ENCODE measurements around the gene CCR4. TPM values are rescaled to one million over a fixed set of nuclear protein-coding genes. Genes with fewer than 3 reads are reported as not detected.
"Not testable (repeated sequence)": the region's sequence is repeated elsewhere in the genome, so short reads cannot be mapped to it uniquely, and the experiment has no call there.

CCR4 gene
- total RNA-seq = 10 to 100 TPM; 53.2 to 60.3 TPM

DNA sequence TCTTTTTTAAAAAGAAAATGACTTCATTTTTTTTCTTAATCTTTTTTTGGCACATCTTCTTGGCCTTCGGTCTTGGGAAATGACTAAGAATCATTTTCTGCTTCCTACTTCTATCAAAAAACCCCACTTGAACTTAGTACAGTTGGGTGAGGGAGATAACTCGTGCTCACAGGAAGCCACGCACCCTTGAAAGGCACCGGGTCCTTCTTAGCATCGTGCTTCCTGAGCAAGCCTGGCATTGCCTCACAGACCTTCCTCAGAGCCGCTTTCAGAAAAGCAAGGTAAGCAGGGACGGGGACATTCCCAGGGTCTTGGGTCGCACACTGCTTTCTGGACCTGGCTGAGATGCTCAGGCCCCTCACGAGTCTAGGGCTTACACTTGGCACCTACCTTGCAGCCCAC, at the start of gene CCR4:
CCR4 (plus strand) TSS at position 235 of the 402 bp plus-strand sequence. CDS start 1,779 bp downstream, outside the sequence.
- peak within 1 kb of the TSS; percentile 78 for H3K4me3 Mint-ChIP-seq
- peaks cover 69% of the 10 kb centered on the region for H3K4me1 Mint-ChIP-seq
- ChIA-PET CTCF (interaction anchor here (1.1 to 5.1 kb wide), 5 partner anchors 9 to 123 kb away, joined by 3 to 41 read pairs (median 5); no protein-coding TSS in a partner anchor), POLR2A (interaction anchor here (0.6 kb wide), 1 partner anchor 163 kb away, joined by 3 read pairs; the partner anchor contains the start of gene CRTAP)
- peak within 1 kb of the TSS; percentile 83 for H3K27ac Mint-ChIP-seq
- H3K27me3 Mint-ChIP-seq = no peaks in the 10 kb centered on the region
- H3K9me3 Mint-ChIP-seq = peaks cover 4% of the 10 kb centered on the region
- peak; percentile 68 for DNase-seq
- peaks cover 32% of the 10 kb centered on the region for H3K36me3 Mint-ChIP-seq (ENCODE audit: low read depth)

DNA sequence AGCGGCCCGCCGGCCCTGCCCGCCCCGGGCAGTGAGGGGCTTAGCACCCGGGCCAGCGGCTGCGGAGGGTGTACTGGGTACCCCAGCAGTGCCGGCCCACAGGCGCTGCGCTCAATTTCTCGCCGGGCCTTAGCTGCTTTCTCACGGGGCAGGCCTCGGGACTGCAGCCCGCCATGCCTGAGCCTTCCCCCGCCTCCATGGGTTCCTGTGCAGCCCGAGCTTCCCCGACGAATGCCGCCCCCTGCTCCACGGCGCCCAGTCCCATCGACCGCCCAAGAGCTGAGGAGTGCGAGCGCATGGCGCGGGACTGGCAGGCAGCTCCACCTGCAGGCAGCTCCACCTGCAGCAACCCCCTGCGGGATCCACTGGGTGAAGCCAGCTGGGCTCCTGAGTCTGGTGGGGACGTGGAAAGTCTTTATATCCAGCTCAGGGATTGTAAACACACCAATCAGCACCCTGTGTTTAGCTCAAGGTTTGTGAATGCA, 48.5 kb upstream of the CCR4 start:
- H3K4me1 Mint-ChIP-seq; H3K9me3 Mint-ChIP-seq; POLR2A ChIA-PET; H3K27ac Mint-ChIP-seq; H3K36me3 Mint-ChIP-seq (ENCODE audit: low read depth): not testable (repeated sequence)
- peaks cover 23% of the 10 kb centered on the region for H3K27me3 Mint-ChIP-seq
- peak; percentile 51 for DNase-seq
- CTCF ChIA-PET = interaction anchor here (0.6 to 1.2 kb wide), 2 partner anchors 39 to 287 kb away, joined by 3 to 4 read pairs; no protein-coding TSS in a partner anchor
- H3K4me3 Mint-ChIP-seq = peak overlapping the region; percentile 58

DNA sequence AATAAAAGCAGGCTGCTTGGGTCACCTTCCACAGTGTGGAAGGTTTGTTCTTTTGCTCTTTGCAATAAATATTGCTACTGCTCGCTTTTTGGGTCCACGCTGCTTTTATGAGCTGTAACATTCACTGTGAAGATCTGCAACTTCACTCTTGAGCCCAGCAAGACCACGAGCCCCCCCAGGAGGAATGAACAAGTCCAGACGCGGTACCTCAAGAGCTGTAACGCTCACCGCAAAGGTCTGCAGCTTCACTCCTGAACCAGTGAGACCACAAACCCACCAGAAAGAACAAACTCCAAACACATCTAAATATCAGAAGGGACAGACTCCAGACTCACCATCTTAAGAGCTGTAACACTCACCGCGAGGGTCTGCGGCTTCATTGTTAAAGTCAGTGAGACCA, 47.5 kb upstream of the CCR4 start:
- H3K9me3 Mint-ChIP-seq = no peaks in the 10 kb centered on the region
- ChIA-PET POLR2A (no interaction called here), CTCF (interaction anchor here (1.2 kb wide), 1 partner anchor 40 kb away, joined by 3 read pairs; no protein-coding TSS in a partner anchor)
- H3K4me1 Mint-ChIP-seq = peaks cover 7% of the 10 kb centered on the region
- no peaks in the 10 kb centered on the region for H3K36me3 Mint-ChIP-seq (ENCODE audit: low read depth)
- peaks cover 17% of the 10 kb centered on the region for H3K27me3 Mint-ChIP-seq
- DNase-seq = no peak
- H3K27ac Mint-ChIP-seq = no peak overlapping the region
- H3K4me3 Mint-ChIP-seq = no peak overlapping the region

DNA sequence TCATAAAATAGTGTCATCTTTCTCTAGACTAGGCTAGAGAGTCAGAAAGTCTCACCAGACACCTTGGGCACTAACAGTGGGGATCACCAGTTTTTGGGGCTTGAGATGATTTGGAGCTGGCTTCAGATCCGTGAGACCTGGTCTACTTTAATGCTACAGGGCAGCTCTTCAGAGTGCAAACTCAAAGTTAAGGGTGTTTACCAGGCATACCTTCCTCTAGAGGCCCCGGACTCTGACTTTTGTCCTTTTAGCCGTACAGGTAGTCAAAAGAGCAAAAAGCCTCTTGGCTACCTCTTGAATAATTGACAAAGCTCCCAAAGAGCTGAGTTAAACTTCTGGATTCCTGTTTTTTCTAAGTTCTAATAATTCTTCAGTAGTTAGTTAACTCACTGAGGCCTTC, 41.4 kb upstream of the CCR4 start:
- Mint-ChIP-seq H3K4me1 (peaks cover 7% of the 10 kb centered on the region), H3K27me3 (no peaks in the 10 kb centered on the region), H3K4me3 (no peak overlapping the region), H3K27ac (no peak overlapping the region), H3K36me3 (ENCODE audit: low read depth) (no peaks in the 10 kb centered on the region), H3K9me3 (peaks cover 2% of the 10 kb centered on the region)
- DNase-seq = no peak
- ChIA-PET CTCF (interaction anchor here (0.6 kb wide), 1 partner anchor 213 kb away, joined by 4 read pairs; no protein-coding TSS in a partner anchor), POLR2A (no interaction called here)

DNA sequence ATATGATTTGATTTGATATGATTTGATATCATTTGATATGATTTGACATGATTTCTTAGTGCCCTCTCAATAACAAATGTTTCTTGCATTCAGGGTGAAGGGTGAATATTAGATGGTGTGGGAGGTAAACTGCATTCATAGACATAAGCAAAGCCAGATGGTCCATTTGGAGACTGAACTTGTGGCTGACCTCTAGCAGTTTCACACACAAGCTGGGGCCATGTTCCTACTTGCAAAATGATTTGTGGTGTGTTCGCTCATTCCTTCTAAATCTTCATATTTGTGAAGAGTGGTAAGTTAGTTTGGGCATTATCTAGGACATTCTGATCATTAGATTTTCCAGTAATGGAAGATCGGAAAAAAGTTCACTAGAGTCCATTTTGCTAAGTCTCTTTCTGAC, 40.5 kb upstream of the CCR4 start:
- Mint-ChIP-seq H3K27ac (no peak overlapping the region), H3K36me3 (ENCODE audit: low read depth) (no peaks in the 10 kb centered on the region), H3K4me1 (peaks cover 7% of the 10 kb centered on the region), H3K4me3 (no peak overlapping the region), H3K9me3 (peaks cover 2% of the 10 kb centered on the region), H3K27me3 (no peaks in the 10 kb centered on the region)
- ChIA-PET CTCF (interaction anchor here (0.6 kb wide), 1 partner anchor 125 kb away, joined by 4 read pairs; no protein-coding TSS in a partner anchor), POLR2A (no interaction called here)
- no peak for DNase-seq

DNA sequence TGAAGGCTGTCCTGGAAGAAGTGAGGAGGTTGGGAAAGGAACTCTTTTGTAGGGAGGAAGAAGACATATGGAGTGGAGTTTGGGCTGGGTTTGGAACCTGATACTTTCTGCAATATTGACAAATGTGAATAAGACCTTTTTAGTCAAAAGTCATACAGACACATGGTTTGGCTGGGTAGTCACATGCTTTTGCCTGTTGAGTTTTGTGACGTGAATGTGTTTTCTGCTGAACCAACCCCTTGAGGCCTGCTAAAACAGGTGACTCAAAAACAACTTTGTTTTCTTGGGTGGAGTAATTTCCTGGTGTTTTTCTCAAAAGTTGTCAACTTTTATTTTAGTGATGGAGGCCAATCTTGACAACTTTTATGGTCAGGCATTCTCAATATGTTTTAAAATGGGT, 39.4 kb upstream of the CCR4 start:
- H3K27ac Mint-ChIP-seq = no peak overlapping the region
- ChIA-PET CTCF (no interaction called here), POLR2A (no interaction called here)

DNA sequence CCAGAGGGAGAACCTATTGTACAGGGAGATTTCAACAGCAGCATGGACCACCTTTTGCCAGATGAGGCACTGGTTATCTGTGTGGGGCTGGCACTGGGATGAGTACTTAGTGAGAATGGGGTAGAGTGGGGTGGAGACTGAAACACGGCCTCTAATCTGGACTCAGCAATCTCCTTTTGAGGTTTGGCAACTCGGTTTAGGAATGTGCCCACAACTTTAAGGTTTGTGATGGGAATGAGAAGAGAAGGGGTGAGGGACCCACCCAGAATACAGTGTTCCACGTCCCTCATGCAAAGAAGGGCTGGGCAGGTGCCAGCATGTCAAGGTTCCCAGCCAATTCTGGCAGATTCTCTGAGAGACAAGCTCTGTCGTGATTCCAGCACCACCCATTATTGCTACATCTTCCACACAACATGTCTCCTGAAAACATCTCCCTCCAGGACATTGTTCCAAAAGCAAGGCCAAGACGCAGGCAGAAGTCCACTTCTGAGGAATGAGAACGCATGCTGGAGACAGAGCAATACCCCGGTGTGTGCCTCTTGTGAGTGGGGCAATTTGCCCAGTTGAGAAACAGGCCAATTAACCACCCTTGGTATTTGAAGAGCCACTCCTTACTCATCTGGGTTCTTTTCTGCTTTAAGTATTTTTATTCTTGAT, 37.5 kb upstream of the CCR4 start:
- Mint-ChIP-seq H3K27ac (no peak overlapping the region), H3K4me1 (peaks cover 7% of the 10 kb centered on the region), H3K27me3 (no peaks in the 10 kb centered on the region), H3K36me3 (ENCODE audit: low read depth) (no peaks in the 10 kb centered on the region), H3K9me3 (peaks cover 13% of the 10 kb centered on the region), H3K4me3 (no peak overlapping the region)
- no peak for DNase-seq
- POLR2A ChIA-PET = no interaction called here
- CTCF ChIA-PET = no interaction called here

More for the DNA sequence above, 39.4 kb upstream of the CCR4 start:
- Mint-ChIP-seq H3K36me3 (ENCODE audit: low read depth) (no peaks in the 10 kb centered on the region), H3K4me3 (no peak overlapping the region), H3K4me1 (peaks cover 7% of the 10 kb centered on the region), H3K9me3 (peaks cover 7% of the 10 kb centered on the region), H3K27me3 (no peaks in the 10 kb centered on the region)
- no peak for DNase-seq

DNA sequence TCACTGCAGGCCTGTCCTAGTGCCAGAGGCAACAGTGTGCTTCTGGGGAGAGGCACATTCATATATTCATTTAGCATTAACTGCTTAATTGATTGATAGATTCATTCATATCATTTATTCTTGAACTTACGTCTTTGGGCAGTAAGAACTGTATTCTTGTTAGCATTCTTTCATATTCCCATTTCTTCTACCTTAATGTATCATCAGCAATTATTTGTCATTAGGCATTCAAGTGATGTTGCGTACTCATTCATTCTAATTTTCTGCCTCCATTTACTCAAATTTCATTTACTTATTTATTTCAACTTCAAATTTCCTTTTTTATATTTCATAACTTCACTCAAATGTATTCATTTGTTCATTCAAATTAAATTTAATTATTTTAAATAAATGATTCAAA, 31.5 kb upstream of the CCR4 start:
- Mint-ChIP-seq H3K27me3 (peaks cover 9% of the 10 kb centered on the region), H3K9me3 (peaks cover 11% of the 10 kb centered on the region), H3K27ac (no peak overlapping the region), H3K36me3 (ENCODE audit: low read depth) (no peaks in the 10 kb centered on the region), H3K4me1 (no peaks in the 10 kb centered on the region), H3K4me3 (no peak overlapping the region)
- no peak for DNase-seq
- POLR2A ChIA-PET = no interaction called here
- CTCF ChIA-PET = no interaction called here

DNA sequence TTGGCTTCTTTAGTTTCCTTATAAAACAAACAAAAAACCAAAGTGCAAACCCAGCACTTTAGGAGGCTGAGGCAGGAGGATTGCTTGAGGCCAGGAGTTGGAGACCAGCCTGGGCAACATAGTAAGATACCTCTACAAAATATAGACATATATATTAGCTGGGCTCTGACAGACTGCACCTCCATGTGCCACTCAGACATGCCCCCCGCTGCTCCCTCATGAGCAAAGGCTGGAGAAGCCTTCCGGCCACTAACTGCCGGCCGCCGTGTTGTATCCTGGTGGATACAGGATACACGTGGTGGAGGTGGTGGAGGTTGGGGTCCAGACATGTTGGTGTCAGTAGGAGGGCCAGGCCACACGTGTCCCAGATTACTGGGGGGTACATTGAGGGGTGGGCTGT, 29.4 kb upstream of the CCR4 start:
- no peak overlapping the region for H3K27ac Mint-ChIP-seq
- POLR2A ChIA-PET = no interaction called here
- peaks cover 14% of the 10 kb centered on the region for H3K27me3 Mint-ChIP-seq
- H3K36me3 Mint-ChIP-seq (ENCODE audit: low read depth) = no peaks in the 10 kb centered on the region
- no peak overlapping the region for H3K4me3 Mint-ChIP-seq
- DNase-seq = no peak
- CTCF ChIA-PET = no interaction called here
- H3K4me1 Mint-ChIP-seq = no peaks in the 10 kb centered on the region
- H3K9me3 Mint-ChIP-seq = peaks cover 5% of the 10 kb centered on the region

DNA sequence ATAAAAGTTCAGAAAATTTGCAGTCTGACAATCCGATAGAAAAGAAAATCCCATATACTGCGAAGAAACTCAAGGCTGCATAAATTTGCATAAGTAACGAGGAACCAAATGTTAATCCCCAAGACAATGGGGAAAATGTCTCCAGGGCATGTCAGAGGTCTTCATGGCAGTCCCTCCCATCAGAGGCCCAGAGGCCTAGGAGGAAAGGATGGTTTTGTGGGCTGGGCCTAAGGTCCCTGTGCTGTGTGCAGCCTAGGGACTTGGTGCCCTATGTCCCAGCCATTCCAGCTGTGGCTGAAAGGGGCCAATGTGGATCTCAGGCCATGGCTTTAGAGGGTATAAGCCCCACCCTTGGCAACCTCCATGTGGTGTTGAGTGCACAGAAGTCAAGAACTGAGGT, 21.3 kb upstream of the CCR4 start:
- no peaks in the 10 kb centered on the region for H3K4me1 Mint-ChIP-seq
- POLR2A ChIA-PET = no interaction called here
- H3K36me3 Mint-ChIP-seq (ENCODE audit: low read depth) = no peaks in the 10 kb centered on the region
- no peak overlapping the region for H3K27ac Mint-ChIP-seq
- H3K27me3 Mint-ChIP-seq = peaks cover 13% of the 10 kb centered on the region
- no peaks in the 10 kb centered on the region for H3K9me3 Mint-ChIP-seq
- no peak for DNase-seq
- CTCF ChIA-PET = interaction anchor here (0.8 kb wide), 1 partner anchor 11 kb away, joined by 3 read pairs; no protein-coding TSS in a partner anchor
- no peak overlapping the region for H3K4me3 Mint-ChIP-seq

DNA sequence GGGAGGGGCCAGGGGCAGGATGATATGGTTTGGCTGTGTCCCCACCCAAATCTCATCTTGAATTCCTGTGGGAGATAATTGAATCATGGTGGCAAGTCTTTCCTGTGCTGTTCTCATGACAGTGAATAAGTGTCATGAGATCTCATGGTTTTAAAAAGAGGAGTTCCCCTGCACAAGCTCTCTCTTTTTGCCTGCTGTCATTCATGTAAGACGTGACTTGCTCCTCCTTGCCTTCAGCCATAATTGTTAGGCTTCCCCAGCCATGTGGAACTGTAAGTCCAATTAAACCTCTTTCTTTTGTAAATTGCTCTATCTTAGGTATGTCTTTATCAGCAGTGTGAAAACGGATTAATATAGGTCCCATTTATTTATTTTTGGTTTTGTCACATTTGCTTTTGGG, 20.2 kb upstream of the CCR4 start:
- POLR2A ChIA-PET; H3K9me3 Mint-ChIP-seq; DNase-seq; CTCF ChIA-PET; H3K4me3 Mint-ChIP-seq; H3K4me1 Mint-ChIP-seq; H3K27ac Mint-ChIP-seq; H3K36me3 Mint-ChIP-seq (ENCODE audit: low read depth): not testable (repeated sequence)
- H3K27me3 Mint-ChIP-seq = peaks cover 10% of the 10 kb centered on the region

DNA sequence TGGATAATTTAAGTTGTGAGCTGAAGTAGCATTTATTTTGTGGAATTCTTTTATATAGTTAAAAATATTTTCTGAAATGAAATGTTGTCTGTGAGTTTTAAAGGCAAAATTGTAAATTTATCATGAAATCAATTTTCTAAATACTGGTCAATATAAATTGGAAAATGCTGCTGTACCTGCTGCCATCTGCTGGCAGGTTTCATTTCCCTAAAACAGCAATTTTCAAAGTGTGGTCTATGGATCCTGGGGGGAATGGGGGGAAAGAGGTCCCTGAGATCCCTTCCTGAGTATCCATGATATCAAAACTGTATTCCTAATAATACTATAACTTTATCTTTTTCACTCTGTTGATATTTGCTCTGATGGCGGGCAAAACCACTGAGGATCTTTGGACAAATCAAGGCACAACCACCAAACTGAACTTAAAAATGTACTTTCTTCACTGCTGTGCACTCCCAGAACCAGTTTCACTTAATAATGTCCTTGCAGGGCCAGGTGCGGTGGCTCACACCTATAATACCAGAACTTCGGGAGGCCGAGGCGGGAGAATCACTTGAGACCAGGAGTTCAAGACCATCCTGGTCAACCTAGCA, 17.2 kb upstream of the CCR4 start:
- no peaks in the 10 kb centered on the region for H3K9me3 Mint-ChIP-seq
- ChIA-PET CTCF (interaction anchor here (0.6 to 1.8 kb wide), 6 partner anchors 15 to 462 kb away, joined by 3 to 4 read pairs (median 4); no protein-coding TSS in a partner anchor), POLR2A (no interaction called here)
- H3K27me3 Mint-ChIP-seq = no peaks in the 10 kb centered on the region
- H3K4me1 Mint-ChIP-seq = no peaks in the 10 kb centered on the region
- H3K36me3 Mint-ChIP-seq (ENCODE audit: low read depth) = no peaks in the 10 kb centered on the region
- no peak overlapping the region for H3K4me3 Mint-ChIP-seq
- H3K27ac Mint-ChIP-seq = no peak overlapping the region
- DNase-seq = peak; percentile 37

DNA sequence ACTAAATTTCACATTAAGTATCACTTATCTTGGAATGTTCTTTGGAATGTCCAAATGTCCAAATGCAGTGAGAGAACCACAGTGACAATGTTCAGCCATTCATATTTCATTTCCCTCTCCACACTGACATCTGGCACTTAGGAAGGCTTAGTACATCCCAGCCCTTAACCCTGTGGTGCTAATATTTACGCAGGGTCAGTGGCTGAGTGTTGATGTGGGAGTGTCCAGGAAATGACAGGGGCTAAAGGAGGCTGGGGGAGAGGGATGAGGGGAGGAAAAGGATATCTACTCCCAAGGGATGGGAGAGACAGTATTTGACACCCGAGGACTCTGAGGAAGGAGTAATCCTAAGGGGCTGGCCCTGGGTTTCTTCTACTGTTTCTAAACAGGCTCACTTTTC, 14.1 kb upstream of the CCR4 start:
- POLR2A ChIA-PET = no interaction called here
- Mint-ChIP-seq H3K27ac (no peak overlapping the region), H3K4me1 (no peaks in the 10 kb centered on the region), H3K36me3 (ENCODE audit: low read depth) (no peaks in the 10 kb centered on the region), H3K9me3 (no peaks in the 10 kb centered on the region), H3K27me3 (no peaks in the 10 kb centered on the region), H3K4me3 (no peak overlapping the region)
- CTCF ChIA-PET = no interaction called here
- DNase-seq = no peak
